ENCODE measurements around the gene TRIO. TPM values are rescaled to one million over a fixed set of nuclear protein-coding genes. Genes with fewer than 3 reads are reported as not detected.

Gene TRIO
- polyA plus RNA-seq, 1 donor (not counting 4 experiments of a cell fraction or from before 2014, with no cell fraction given), result 57.2 TPM

- Histone ChIP-seq H3K4me3 (ENCODE audit: control insufficient read depth in 2 of 3, extremely low read depth in 1 of 3, insufficient read depth in 2 of 3, low read depth in 1 of 3, low read length in 3 of 3) (no peak overlapping the region), H3K9me3 (ENCODE audit: control insufficient read depth, low read depth, low read length) (no peaks in the 10 kb centered on the region), H2AFZ (ENCODE audit: control insufficient read depth, low read length) (no peak overlapping the region), H3K9ac (ENCODE audit: control insufficient read depth, extremely low read depth, insufficient read depth, low read length) (no peak overlapping the region), H3K9me1 (ENCODE audit: control insufficient read depth, extremely low read depth, insufficient read depth, low read length) (peaks cover 3% of the 10 kb centered on the region), H3K27me3 (ENCODE audit: control insufficient read depth, extremely low read depth, insufficient read depth, low read length) (no peaks in the 10 kb centered on the region), H3K4me1 (ENCODE audit: control insufficient read depth, extremely low read depth, insufficient read depth, low read length) (peaks cover 7% of the 10 kb centered on the region), H3K27ac (ENCODE audit: control insufficient read depth, insufficient read depth, low read length) (no peak overlapping the region), H3K36me3 (ENCODE audit: control insufficient read depth in 2 of 2, extremely low read depth in 1 of 2, insufficient read depth in 2 of 2, low read length in 2 of 2) (peaks cover 3 to 6% of the 10 kb centered on the region in 2 experiments), H3K79me2 (ENCODE audit: control insufficient read depth, insufficient read depth, low read length) (peaks cover 100% of the 10 kb centered on the region), H3K4me2 (ENCODE audit: control insufficient read depth, extremely low read depth, insufficient read depth, low read depth, low read length) (no peak overlapping the region), H4K20me1 (ENCODE audit: control insufficient read depth, extremely low read depth, insufficient read depth, low read length) (peaks cover 26% of the 10 kb centered on the region)
- DNase-seq (ENCODE audit: low read depth, low spot score), result no peak
- dilution Hi-C loops (cut with MboI; ENCODE audit: extremely low pct_ligation_motif_present, low sequenced_read_pairs), result no loop called here
- TF ChIP-seq EZH2 (IDR thresholded peaks at IDR 0.05; ENCODE audit: low read length) (no peak), CTCF (optimal IDR thresholded peaks at IDR 0.05 in 1 of 3, IDR thresholded peaks at IDR 0.05 in 1 of 3, conservative IDR thresholded peaks at IDR 0.05 in 1 of 3; ENCODE audit: extremely low read depth in 1 of 3, insufficient read depth in 2 of 3, low read length in 3 of 3) (no peak)
- no peak for FAIRE-seq
Observed at GRCh38 chr5:14241141-14241540, 98.0 kb downstream of the TRIO start.

GRCh38 chr5:14242447-14242846, 99.3 kb downstream of the TRIO start:
- FAIRE-seq, result no peak
- Histone ChIP-seq H2AFZ (ENCODE audit: control insufficient read depth, low read length) (no peak overlapping the region), H3K27ac (ENCODE audit: control insufficient read depth, insufficient read depth, low read length) (no peak overlapping the region), H3K4me3 (ENCODE audit: control insufficient read depth in 2 of 3, extremely low read depth in 1 of 3, insufficient read depth in 2 of 3, low read depth in 1 of 3, low read length in 3 of 3) (no peak overlapping the region), H3K9me1 (ENCODE audit: control insufficient read depth, extremely low read depth, insufficient read depth, low read length) (peaks cover 3% of the 10 kb centered on the region), H4K20me1 (ENCODE audit: control insufficient read depth, extremely low read depth, insufficient read depth, low read length) (peaks cover 25% of the 10 kb centered on the region), H3K36me3 (ENCODE audit: control insufficient read depth in 2 of 2, extremely low read depth in 1 of 2, insufficient read depth in 2 of 2, low read length in 2 of 2) (peaks cover 3 to 4% of the 10 kb centered on the region in 2 experiments), H3K4me2 (ENCODE audit: control insufficient read depth, extremely low read depth, insufficient read depth, low read depth, low read length) (no peak overlapping the region), H3K27me3 (ENCODE audit: control insufficient read depth, extremely low read depth, insufficient read depth, low read length) (no peaks in the 10 kb centered on the region), H3K9ac (ENCODE audit: control insufficient read depth, extremely low read depth, insufficient read depth, low read length) (no peak overlapping the region), H3K4me1 (ENCODE audit: control insufficient read depth, extremely low read depth, insufficient read depth, low read length) (peaks cover 4% of the 10 kb centered on the region), H3K9me3 (ENCODE audit: control insufficient read depth, low read depth, low read length) (no peaks in the 10 kb centered on the region), H3K79me2 (ENCODE audit: control insufficient read depth, insufficient read depth, low read length) (peaks cover 100% of the 10 kb centered on the region)
- dilution Hi-C loops (cut with MboI; ENCODE audit: extremely low pct_ligation_motif_present, low sequenced_read_pairs), result no loop called here
- TF ChIP-seq CTCF (optimal IDR thresholded peaks at IDR 0.05 in 1 of 3, IDR thresholded peaks at IDR 0.05 in 1 of 3, conservative IDR thresholded peaks at IDR 0.05 in 1 of 3; ENCODE audit: extremely low read depth in 1 of 3, insufficient read depth in 2 of 3, low read length in 3 of 3), result no peak
- TF ChIP-seq EZH2 (IDR thresholded peaks at IDR 0.05; ENCODE audit: low read length), result no peak
- DNase-seq (ENCODE audit: low read depth, low spot score), result no peak

Measured in keratinocyte (primary cell).